OCI-LY3 (cell line): ENCODE results near the gene CKAP5.

ENCODE experiments used
- H2AFZ ChIP-seq: fragments of 200-600, 300-600 bp; shearing (Covaris generic); 2 replicates; pipeline ENCODE4 v1.6.0; 2014; ENCODE audit warnings: antibody characterized with exemption, low read depth, low read length
- H3K27ac ChIP-seq: fragments of 200-600, 300-600 bp; sonication (generic); 2 replicates; pipeline ENCODE4 v1.5.1; 2014; ENCODE audit warnings: mild to moderate bottlenecking, low read length, moderate library complexity, mixed read lengths
- H3K27me3 ChIP-seq: fragments of 200-600, 300-600 bp; sonication (generic); 2 replicates; pipeline ENCODE4 v1.6.1; 2014; ENCODE audit warnings: low read depth, low read length, mixed read lengths
- H3K36me3 ChIP-seq: fragments of 200-600, 300-600 bp; sonication (generic); replicated peaks from 2 replicates; pipeline ENCODE3; 2014; ENCODE audit warnings: low read depth, low read length, mixed read lengths
- H3K4me1 ChIP-seq: fragments of 300-600, 200-600 bp; sonication (generic); 2 replicates; pipeline ENCODE4 v1.6.1; 2014; ENCODE audit warnings: low read length, mixed read lengths
- H3K4me2 ChIP-seq: fragments of 200-600, 300-600 bp; sonication (generic); 2 replicates; pipeline ENCODE4 v1.6.1; 2014; ENCODE audit warnings: low read length, mixed read lengths
- H3K4me3 ChIP-seq: fragments of 300-600, 200-600 bp; sonication (generic); 2 replicates; pipeline ENCODE4 v1.5.1; 2014; ENCODE audit warnings: antibody characterized with exemption, mild to moderate bottlenecking, low read length, moderate library complexity
- H3K79me2 ChIP-seq: fragments of 300-600, 200-600 bp; shearing (Covaris generic); 2 replicates; pipeline ENCODE4 v1.6.1; 2014; ENCODE audit warnings: mild to moderate bottlenecking, low read length, mixed read lengths
- H3K9ac ChIP-seq: fragments of 300-600, 200-600 bp; shearing (Covaris generic); 2 replicates; pipeline ENCODE4 v1.6.0; 2014; ENCODE audit warnings: mild to moderate bottlenecking, low read length, moderate library complexity
- H3K9me3 ChIP-seq: fragments of 200-600, 300-600 bp; shearing (Covaris generic); 2 replicates; pipeline ENCODE4 v1.6.1; 2014; ENCODE audit warnings: low read length, mixed read lengths; ENCODE audit not compliant: insufficient read depth
- H4K20me1 ChIP-seq: fragments of 200-600, 300-600 bp; sonication (generic); 2 replicates; pipeline ENCODE4 v1.6.1; 2016; ENCODE audit warnings: low read length, mixed read lengths; ENCODE audit not compliant: insufficient read depth
- EZH2phosphoT487 ChIP-seq: fragments of 200-600 bp; shearing (Covaris generic); IDR thresholded peaks from 2 replicates; pipeline ENCODE4 v1.6.1; 2018; ENCODE audit warnings: antibody characterized with exemption, mixed run types, low read depth
- TF ChIP-seq, protein P1 (sequence below): fragments of 200-600, 300-600 bp; sonication (generic); IDR thresholded peaks from 2 replicates; pipeline ENCODE4 v1.5.1; 2014; ENCODE audit warnings: antibody characterized with exemption, low read length, low read depth

Gene CKAP5

GRCh38 chr11:46778416-46778815 is 67.7 kb downstream of the CKAP5 start:
- H3K4me2 ChIP-seq: no peak overlapping the region
- no peak overlapping the region for H3K9ac ChIP-seq
- peaks cover 52% of the 10 kb centered on the region for H3K36me3 ChIP-seq
- H3K27me3 ChIP-seq: no peaks in the 10 kb centered on the region
- H2AFZ ChIP-seq: no peak overlapping the region
- H3K27ac ChIP-seq: no peak overlapping the region
- TF ChIP-seq, protein P1, sequence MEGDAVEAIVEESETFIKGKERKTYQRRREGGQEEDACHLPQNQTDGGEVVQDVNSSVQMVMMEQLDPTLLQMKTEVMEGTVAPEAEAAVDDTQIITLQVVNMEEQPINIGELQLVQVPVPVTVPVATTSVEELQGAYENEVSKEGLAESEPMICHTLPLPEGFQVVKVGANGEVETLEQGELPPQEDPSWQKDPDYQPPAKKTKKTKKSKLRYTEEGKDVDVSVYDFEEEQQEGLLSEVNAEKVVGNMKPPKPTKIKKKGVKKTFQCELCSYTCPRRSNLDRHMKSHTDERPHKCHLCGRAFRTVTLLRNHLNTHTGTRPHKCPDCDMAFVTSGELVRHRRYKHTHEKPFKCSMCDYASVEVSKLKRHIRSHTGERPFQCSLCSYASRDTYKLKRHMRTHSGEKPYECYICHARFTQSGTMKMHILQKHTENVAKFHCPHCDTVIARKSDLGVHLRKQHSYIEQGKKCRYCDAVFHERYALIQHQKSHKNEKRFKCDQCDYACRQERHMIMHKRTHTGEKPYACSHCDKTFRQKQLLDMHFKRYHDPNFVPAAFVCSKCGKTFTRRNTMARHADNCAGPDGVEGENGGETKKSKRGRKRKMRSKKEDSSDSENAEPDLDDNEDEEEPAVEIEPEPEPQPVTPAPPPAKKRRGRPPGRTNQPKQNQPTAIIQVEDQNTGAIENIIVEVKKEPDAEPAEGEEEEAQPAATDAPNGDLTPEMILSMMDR: no peak
- H3K4me3 ChIP-seq: no peak overlapping the region
- H3K79me2 ChIP-seq: no peaks in the 10 kb centered on the region
- H3K9me3 ChIP-seq: no peaks in the 10 kb centered on the region
- no peaks in the 10 kb centered on the region for H4K20me1 ChIP-seq
- no peaks in the 10 kb centered on the region for H3K4me1 ChIP-seq

DNA sequence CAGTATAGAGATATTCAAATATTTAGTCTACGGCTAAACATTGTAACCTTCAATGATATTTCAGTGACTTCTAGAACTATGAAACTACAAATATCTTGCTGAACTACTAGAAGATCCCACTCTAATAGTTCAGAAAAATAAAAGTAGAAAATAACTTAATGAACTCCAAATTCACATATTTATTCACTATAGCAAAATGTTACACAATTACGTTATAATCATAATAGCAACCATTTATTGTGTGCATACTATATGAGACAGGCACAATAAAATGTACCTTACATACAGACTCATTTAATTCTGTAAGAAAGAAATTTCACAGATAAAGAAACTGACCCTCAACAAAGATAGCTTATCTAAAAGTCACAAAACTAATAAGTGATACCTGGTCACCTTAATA is 69.2 kb downstream of the CKAP5 start:
- no peaks in the 10 kb centered on the region for H3K79me2 ChIP-seq
- H4K20me1 ChIP-seq: no peaks in the 10 kb centered on the region
- H3K9me3 ChIP-seq: no peaks in the 10 kb centered on the region
- H3K4me1 ChIP-seq: no peaks in the 10 kb centered on the region
- no peak overlapping the region for H3K27ac ChIP-seq
- no peaks in the 10 kb centered on the region for H3K27me3 ChIP-seq
- H3K36me3 ChIP-seq: peaks cover 42% of the 10 kb centered on the region
- H2AFZ ChIP-seq: no peak overlapping the region
- TF ChIP-seq, protein P1: no peak
- TF ChIP-seq EZH2phosphoT487: no peak
- no peak overlapping the region for H3K9ac ChIP-seq
- no peak overlapping the region for H3K4me3 ChIP-seq
- no peak overlapping the region for H3K4me2 ChIP-seq

DNA sequence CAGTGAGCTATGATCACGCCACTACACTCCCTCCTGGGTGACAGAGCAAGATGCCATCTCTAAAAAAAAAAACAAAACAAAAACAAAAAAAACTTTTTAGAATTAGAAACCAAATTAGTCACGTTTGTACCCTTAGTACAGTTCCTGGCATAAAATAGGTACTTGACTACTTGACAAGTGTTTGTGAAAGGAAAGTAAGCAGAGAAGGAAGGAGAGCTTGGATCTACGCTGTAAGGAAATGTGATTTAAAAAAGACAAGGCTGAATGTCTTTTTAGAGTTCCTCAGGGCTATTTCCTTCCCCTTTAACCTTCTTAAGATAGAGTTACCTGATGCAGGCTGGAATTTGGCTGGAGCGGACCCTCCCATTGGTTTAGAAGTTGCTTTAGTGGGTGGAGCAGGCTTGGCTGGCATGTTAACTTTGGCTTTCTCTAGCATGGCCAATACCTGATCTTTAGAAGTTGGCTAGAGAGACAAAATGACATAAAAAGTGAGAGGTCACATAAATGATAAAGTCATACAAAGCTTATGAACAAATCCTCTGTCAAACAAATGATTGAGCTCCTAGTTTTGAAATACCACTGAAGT is 76.4 kb downstream of the CKAP5 start:
- H3K36me3 ChIP-seq: peaks cover 52% of the 10 kb centered on the region
- no peaks in the 10 kb centered on the region for H3K27me3 ChIP-seq
- no peaks in the 10 kb centered on the region for H4K20me1 ChIP-seq
- no peaks in the 10 kb centered on the region for H3K79me2 ChIP-seq
- H3K9ac ChIP-seq: no peak overlapping the region
- TF ChIP-seq, protein P1: no peak
- TF ChIP-seq EZH2phosphoT487: no peak
- H2AFZ ChIP-seq: no peak overlapping the region
- no peaks in the 10 kb centered on the region for H3K4me1 ChIP-seq
- H3K9me3 ChIP-seq: no peaks in the 10 kb centered on the region
- H3K4me3 ChIP-seq: no peak overlapping the region
- H3K4me2 ChIP-seq: no peak overlapping the region
- H3K27ac ChIP-seq: no peak overlapping the region

DNA sequence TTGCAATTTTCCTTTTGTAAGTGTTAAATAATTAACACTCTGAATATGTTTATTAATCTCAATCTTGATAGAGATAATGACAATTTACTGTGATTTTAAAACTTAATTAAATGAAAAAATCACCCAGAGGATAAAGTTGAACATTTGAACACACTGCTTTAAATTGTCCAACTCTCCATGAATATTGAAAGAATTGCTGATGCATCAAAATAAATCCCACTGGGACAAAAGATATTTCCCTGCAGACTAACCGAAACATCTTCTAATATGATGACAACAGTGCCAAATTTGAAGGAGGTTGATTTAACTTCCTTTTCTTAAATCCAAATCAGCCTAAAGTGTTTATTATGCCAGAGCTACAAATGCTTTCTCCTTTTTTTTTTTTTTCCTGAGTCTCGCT is 79.4 kb downstream of the CKAP5 start:
- Histone ChIP-seq H3K4me2 (no peak overlapping the region), H3K9ac (no peak overlapping the region), H3K36me3 (peaks cover 64% of the 10 kb centered on the region), H4K20me1 (no peaks in the 10 kb centered on the region), H3K4me1 (no peaks in the 10 kb centered on the region), H3K27me3 (no peaks in the 10 kb centered on the region), H3K9me3 (no peaks in the 10 kb centered on the region), H3K79me2 (no peaks in the 10 kb centered on the region), H3K4me3 (no peak overlapping the region), H3K27ac (no peak overlapping the region), H2AFZ (no peak overlapping the region)
- TF ChIP-seq EZH2phosphoT487: no peak
- TF ChIP-seq, protein P1: no peak
